Activated CD8-positive, alpha-beta T cell treated with anti-CD3 and anti-CD28 coated beads for 36 hours (primary cell): ENCODE measurements around the gene QRICH2. TPM values are rescaled to one million over a fixed set of nuclear protein-coding genes. Genes with fewer than 3 reads are reported as not detected.
"Not testable (repeated sequence)": the region's sequence is repeated elsewhere in the genome, so short reads cannot be mapped to it uniquely, and the experiment has no call there.

Source experiments
- ATAC-seq: fragments of 200-7000 bp; cut with Tn5 transposase; one replicate; pipeline ENCODE4 v1.10.0; 2021; ENCODE audit warnings: mild to moderate bottlenecking, moderate library complexity
- CTCF ChIA-PET: fragments of 350-600 bp; sonication (Branson Sonifier 250); formaldehyde crosslinking; loops from one replicate; lab custom pipeline; 2021; ENCODE audit warnings: antibody characterized with exemption; lab: Charles Lee
- POLR2A ChIA-PET: fragments of 350-600 bp; sonication (Branson Sonifier 250); formaldehyde crosslinking; loops from one replicate; lab custom pipeline; 2021; ENCODE audit warnings: antibody characterized with exemption; lab: Charles Lee
- DNase-seq: peaks from one replicate; pipeline ENCODE4 v3.0.0-alpha.2; 2020
- H3K27ac Mint-ChIP-seq: one replicate; pipeline ENCODE4 v1.8.0; 2021; ENCODE audit warnings: mild to moderate bottlenecking, mixed read lengths
- H3K27me3 Mint-ChIP-seq: one replicate; pipeline ENCODE4 v1.8.0; 2021; ENCODE audit warnings: mixed read lengths
- H3K36me3 Mint-ChIP-seq: one replicate; pipeline ENCODE4 v1.8.0; 2021; ENCODE audit warnings: low read depth, mixed read lengths
- H3K4me1 Mint-ChIP-seq: one replicate; pipeline ENCODE4 v1.8.0; 2021; ENCODE audit warnings: low read depth, mixed read lengths
- H3K4me3 Mint-ChIP-seq: one replicate; pipeline ENCODE4 v1.8.0; 2021; ENCODE audit warnings: mild to moderate bottlenecking, moderate library complexity, mixed read lengths
- H3K9me3 Mint-ChIP-seq: one replicate; pipeline ENCODE4 v1.8.0; 2021; ENCODE audit warnings: mixed read lengths
- CTCF ChIP-seq: fragments of 200-600 bp; IDR thresholded peaks from one replicate; pipeline ENCODE4 v1.8.0; 2022; ENCODE audit warnings: antibody characterized with exemption, mild to moderate bottlenecking
- intact Hi-C: fragments of 100-400 bp; cut with micrococcal nuclease; formaldehyde crosslinking; loops from one replicate; pipeline ENCODE4 v1.10.0; 2022
- total RNA-seq, 2 experiments: library from RNA; stranded (reverse); gene quantifications; one replicate each; pipeline ENCODE4 v1.2.3, GENCODE V29; 2021

Gene QRICH2
- total RNA-seq, 2 experiments from 2014 or later: 0.49 to 0.52 TPM

- TF ChIP-seq CTCF: no peak
- Mint-ChIP-seq H3K4me1 (peaks cover 49% of the 10 kb centered on the region), H3K27me3 (no peaks in the 10 kb centered on the region), H3K36me3 (peaks cover 5% of the 10 kb centered on the region), H3K27ac (no peak overlapping the region), H3K9me3 (peaks cover 3% of the 10 kb centered on the region), H3K4me3 (no peak overlapping the region)
- no peak for DNase-seq
- no peak for ATAC-seq
- ChIA-PET CTCF (interaction anchor here (0.8 to 1.4 kb wide), 4 partner anchors 7 to 47 kb away, joined by 3 to 5 read pairs (median 4); no protein-coding TSS in a partner anchor), POLR2A (interaction anchor here (25.2 to 29.4 kb wide), 3 partner anchors 3 to 70 kb away, joined by 700 to 960 read pairs (median 960); partner anchors contain the start of genes RNF157 and UBALD2)
- intact Hi-C loops: no loop called here
Observed at GRCh38 chr17:76253841-76254240, 54.2 kb downstream of the QRICH2 start.

- ChIA-PET POLR2A (interaction anchor here (25.2 to 29.4 kb wide), 3 partner anchors 2 to 70 kb away, joined by 700 to 960 read pairs (median 960); partner anchors contain the start of genes RNF157 and UBALD2), CTCF (interaction anchor here (0.8 to 1.4 kb wide), 3 partner anchors 10 to 46 kb away, joined by 3 to 5 read pairs (median 4); no protein-coding TSS in a partner anchor)
- peak; percentile 11 for DNase-seq
- H3K9me3 Mint-ChIP-seq, H3K36me3 Mint-ChIP-seq, ATAC-seq, intact Hi-C loops, H3K27me3 Mint-ChIP-seq: not testable (repeated sequence)
- Mint-ChIP-seq H3K4me1 (peaks cover 52% of the 10 kb centered on the region), H3K27ac (peak overlapping the region; percentile 93), H3K4me3 (peak overlapping the region; percentile 58)
Observed at GRCh38 chr17:76252967-76253766, 54.9 kb downstream of the QRICH2 start.

GRCh38 chr17:76252040-76252954 is 55.8 kb downstream of the QRICH2 start:
- peak overlapping the region; percentile 58 for H3K4me3 Mint-ChIP-seq
- CTCF ChIA-PET: interaction anchor here (1.0 to 1.3 kb wide), 2 partner anchors 11 to 27 kb away, joined by 5 to 6 read pairs; no protein-coding TSS in a partner anchor
- intact Hi-C loops: no loop called here
- H3K9me3 Mint-ChIP-seq: peaks cover 3% of the 10 kb centered on the region
- peak overlapping the region; percentile 93 for H3K27ac Mint-ChIP-seq
- no peak for TF ChIP-seq CTCF
- DNase-seq: peak; percentile 51
- H3K36me3 Mint-ChIP-seq: peaks cover 5% of the 10 kb centered on the region
- POLR2A ChIA-PET: interaction anchor here (0.8 to 29.4 kb wide), 8 partner anchors 1 to 133 kb away, joined by 3 to 960 read pairs (median 4); partner anchors contain the start of genes RNF157 and UBALD2
- no peaks in the 10 kb centered on the region for H3K27me3 Mint-ChIP-seq
- peaks cover 56% of the 10 kb centered on the region for H3K4me1 Mint-ChIP-seq
- ATAC-seq: peak; percentile 51

- Mint-ChIP-seq H3K9me3 (no peaks in the 10 kb centered on the region), H3K4me3 (peak overlapping the region; percentile 58), H3K4me1 (peaks cover 58% of the 10 kb centered on the region), H3K27me3 (no peaks in the 10 kb centered on the region), H3K27ac (peak overlapping the region; percentile 93), H3K36me3 (peaks cover 1% of the 10 kb centered on the region)
- intact Hi-C loops: no loop called here
- ATAC-seq (no peak), DNase-seq (peak; percentile 0)
- POLR2A ChIA-PET: interaction anchor here (0.8 to 29.4 kb wide), 7 partner anchors 8 to 134 kb away, joined by 3 to 960 read pairs (median 4); partner anchors contain the start of gene UBALD2
- CTCF ChIA-PET: interaction anchor here (1.0 to 1.3 kb wide), 2 partner anchors 12 to 28 kb away, joined by 5 to 6 read pairs; no protein-coding TSS in a partner anchor
- no peak for TF ChIP-seq CTCF
Observed at GRCh38 chr17:76251478-76252039, 56.5 kb downstream of the QRICH2 start.
